ENCODE data around the gene KCNK17.

DNA sequence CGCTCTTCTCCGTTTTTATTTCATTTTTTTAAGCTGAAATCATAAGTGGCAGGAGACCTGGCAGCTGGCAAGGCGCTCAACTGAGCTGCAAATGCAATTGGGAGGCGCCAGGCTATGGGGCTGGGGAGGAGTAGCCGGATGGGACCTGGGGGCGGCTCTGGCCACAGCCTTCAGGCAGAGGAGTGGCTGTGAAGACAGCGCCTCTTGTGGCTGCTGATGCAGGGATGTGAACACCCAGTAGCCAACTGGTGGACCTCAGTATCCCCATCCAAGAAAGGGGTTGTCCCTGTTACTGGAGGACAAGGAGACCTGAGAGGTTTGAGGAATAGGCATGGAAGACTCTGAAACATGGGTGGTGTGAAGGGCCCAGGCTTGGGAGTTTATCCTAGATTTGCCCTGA lies 12.6 kb downstream of the KCNK17 start:
- TF ChIP-seq, protein P1, sequence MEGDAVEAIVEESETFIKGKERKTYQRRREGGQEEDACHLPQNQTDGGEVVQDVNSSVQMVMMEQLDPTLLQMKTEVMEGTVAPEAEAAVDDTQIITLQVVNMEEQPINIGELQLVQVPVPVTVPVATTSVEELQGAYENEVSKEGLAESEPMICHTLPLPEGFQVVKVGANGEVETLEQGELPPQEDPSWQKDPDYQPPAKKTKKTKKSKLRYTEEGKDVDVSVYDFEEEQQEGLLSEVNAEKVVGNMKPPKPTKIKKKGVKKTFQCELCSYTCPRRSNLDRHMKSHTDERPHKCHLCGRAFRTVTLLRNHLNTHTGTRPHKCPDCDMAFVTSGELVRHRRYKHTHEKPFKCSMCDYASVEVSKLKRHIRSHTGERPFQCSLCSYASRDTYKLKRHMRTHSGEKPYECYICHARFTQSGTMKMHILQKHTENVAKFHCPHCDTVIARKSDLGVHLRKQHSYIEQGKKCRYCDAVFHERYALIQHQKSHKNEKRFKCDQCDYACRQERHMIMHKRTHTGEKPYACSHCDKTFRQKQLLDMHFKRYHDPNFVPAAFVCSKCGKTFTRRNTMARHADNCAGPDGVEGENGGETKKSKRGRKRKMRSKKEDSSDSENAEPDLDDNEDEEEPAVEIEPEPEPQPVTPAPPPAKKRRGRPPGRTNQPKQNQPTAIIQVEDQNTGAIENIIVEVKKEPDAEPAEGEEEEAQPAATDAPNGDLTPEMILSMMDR (IDR thresholded peaks at IDR 0.05; ENCODE audit: low read depth, low read length): peak; percentile 54
- TF ChIP-seq POLR2A (IDR thresholded peaks at IDR 0.05; ENCODE audit: extremely low read depth, insufficient read length): no peak

Data from NB4 (cell line).